ENCODE data around the gene LHFPL3. TPM values are rescaled to one million over a fixed set of nuclear protein-coding genes. Genes with fewer than 3 reads are reported as not detected.

Gene LHFPL3
- total and polyA plus RNA-seq, 2 experiments from 2014 or later = 0.24 TPM; not detected in 1

DNA sequence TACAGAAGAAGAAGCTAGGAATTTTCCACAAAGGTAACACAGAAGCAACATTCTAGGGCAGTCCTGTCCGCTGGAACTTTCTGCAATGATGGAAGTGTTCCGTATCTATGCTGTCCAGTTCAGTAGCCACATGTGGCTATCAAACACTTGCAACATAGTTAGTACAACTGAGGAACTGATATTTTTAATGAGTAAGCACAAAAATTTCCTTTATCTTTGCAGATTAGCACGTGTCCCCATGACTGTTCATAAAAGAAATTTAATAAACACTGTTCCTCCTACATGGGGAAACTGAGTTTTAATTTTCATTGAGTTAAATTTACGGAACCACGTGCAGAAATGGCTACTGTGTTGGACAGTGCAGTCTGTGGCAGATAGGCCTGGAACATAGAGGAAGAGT lies 349.2 kb downstream of the LHFPL3 start (continued):
- TF ChIP-seq REST (IDR thresholded peaks at IDR 0.05; ENCODE audit: unreplicated experiment) (no peak), POLR2AphosphoS5 (IDR thresholded peaks at IDR 0.05; ENCODE audit: low read depth) (no peak), ZNF114 (CRISPR knock-in tag; IDR thresholded peaks at IDR 0.05) (no peak), EZH2 (IDR thresholded peaks at IDR 0.05; ENCODE audit: low read depth, unreplicated experiment) (no peak)

DNA sequence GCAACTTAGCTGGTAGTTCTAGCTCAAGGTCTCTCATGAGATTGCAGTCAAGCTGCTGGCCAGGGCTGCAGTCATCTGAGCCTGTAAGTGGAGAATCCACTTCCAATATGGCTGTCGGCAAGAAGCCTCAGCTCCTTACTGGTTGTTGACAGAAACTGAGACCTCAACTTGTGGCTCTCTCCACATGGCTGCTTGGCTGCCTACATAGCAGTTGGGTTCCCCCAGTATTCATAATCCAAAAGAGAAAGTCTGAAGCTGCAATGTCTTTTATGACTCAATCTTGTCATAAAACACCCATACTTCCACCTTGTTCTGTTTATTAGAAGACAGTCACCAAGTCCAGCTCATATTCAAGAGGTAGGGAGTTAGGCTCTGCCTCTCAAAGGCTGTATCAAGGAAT lies 350.7 kb downstream of the LHFPL3 start:
- H3K4me3 Mint-ChIP-seq = no peak overlapping the region
- no peak for TF ChIP-seq ZNF114 (CRISPR knock-in tag; IDR thresholded peaks at IDR 0.05)
- TF ChIP-seq, protein P1, sequence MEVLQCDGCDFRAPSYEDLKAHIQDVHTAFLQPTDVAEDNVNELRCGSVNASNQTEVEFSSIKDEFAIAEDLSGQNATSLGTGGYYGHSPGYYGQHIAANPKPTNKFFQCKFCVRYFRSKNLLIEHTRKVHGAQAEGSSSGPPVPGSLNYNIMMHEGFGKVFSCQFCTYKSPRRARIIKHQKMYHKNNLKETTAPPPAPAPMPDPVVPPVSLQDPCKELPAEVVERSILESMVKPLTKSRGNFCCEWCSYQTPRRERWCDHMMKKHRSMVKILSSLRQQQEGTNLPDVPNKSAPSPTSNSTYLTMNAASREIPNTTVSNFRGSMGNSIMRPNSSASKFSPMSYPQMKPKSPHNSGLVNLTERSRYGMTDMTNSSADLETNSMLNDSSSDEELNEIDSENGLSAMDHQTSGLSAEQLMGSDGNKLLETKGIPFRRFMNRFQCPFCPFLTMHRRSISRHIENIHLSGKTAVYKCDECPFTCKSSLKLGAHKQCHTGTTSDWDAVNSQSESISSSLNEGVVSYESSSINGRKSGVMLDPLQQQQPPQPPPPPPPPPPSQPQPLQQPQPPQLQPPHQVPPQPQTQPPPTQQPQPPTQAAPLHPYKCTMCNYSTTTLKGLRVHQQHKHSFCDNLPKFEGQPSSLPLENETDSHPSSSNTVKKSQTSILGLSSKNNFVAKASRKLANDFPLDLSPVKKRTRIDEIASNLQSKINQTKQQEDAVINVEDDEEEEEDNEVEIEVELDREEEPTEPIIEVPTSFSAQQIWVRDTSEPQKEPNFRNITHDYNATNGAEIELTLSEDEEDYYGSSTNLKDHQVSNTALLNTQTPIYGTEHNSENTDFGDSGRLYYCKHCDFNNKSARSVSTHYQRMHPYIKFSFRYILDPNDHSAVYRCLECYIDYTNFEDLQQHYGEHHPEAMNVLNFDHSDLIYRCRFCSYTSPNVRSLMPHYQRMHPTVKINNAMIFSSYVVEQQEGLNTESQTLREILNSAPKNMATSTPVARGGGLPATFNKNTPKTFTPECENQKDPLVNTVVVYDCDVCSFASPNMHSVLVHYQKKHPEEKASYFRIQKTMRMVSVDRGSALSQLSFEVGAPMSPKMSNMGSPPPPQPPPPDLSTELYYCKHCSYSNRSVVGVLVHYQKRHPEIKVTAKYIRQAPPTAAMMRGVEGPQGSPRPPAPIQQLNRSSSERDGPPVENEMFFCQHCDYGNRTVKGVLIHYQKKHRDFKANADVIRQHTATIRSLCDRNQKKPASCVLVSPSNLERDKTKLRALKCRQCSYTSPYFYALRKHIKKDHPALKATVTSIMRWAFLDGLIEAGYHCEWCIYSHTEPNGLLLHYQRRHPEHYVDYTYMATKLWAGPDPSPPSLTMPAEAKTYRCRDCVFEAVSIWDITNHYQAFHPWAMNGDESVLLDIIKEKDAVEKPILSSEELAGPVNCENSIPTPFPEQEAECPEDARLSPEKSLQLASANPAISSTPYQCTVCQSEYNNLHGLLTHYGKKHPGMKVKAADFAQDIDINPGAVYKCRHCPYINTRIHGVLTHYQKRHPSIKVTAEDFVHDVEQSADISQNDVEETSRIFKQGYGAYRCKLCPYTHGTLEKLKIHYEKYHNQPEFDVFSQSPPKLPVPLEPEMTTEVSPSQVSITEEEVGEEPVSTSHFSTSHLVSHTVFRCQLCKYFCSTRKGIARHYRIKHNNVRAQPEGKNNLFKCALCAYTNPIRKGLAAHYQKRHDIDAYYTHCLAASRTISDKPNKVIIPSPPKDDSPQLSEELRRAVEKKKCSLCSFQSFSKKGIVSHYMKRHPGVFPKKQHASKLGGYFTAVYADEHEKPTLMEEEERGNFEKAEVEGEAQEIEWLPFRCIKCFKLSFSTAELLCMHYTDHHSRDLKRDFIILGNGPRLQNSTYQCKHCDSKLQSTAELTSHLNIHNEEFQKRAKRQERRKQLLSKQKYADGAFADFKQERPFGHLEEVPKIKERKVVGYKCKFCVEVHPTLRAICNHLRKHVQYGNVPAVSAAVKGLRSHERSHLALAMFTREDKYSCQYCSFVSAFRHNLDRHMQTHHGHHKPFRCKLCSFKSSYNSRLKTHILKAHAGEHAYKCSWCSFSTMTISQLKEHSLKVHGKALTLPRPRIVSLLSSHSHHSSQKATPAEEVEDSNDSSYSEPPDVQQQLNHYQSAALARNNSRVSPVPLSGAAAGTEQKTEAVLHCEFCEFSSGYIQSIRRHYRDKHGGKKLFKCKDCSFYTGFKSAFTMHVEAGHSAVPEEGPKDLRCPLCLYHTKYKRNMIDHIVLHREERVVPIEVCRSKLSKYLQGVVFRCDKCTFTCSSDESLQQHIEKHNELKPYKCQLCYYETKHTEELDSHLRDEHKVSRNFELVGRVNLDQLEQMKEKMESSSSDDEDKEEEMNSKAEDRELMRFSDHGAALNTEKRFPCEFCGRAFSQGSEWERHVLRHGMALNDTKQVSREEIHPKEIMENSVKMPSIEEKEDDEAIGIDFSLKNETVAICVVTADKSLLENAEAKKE (CRISPR knock-in tag; IDR thresholded peaks at IDR 0.05) = no peak
- no peak for TF ChIP-seq ZNF331 (CRISPR knock-in tag; IDR thresholded peaks at IDR 0.05; ENCODE audit: low read depth)

More for the DNA sequence above, 350.7 kb downstream of the LHFPL3 start:
- H3K4me1 ChIP-seq (ENCODE audit: insufficient read depth) = no peaks in the 10 kb centered on the region
- no peak overlapping the region for H2AFZ ChIP-seq
- DNase-seq (ENCODE audit: low spot score) (no peak), ATAC-seq (no peak)
- H3K9me2 ChIP-seq (ENCODE audit: insufficient read depth) = no peaks in the 10 kb centered on the region; the same call in 1 of the 2 replicates
- no peaks in the 10 kb centered on the region for H3K79me2 ChIP-seq (replicated peaks; ENCODE audit: insufficient read depth)
- H3K4me3 ChIP-seq = no peak overlapping the region
- Mint-ChIP-seq H3K36me3 (ENCODE audit: low read depth) (no peaks in the 10 kb centered on the region), H3K4me1 (no peaks in the 10 kb centered on the region), H3K27ac (no peak overlapping the region), H3K27me3 (ENCODE audit: insufficient read depth, low read depth, poor library complexity) (no peaks in the 10 kb centered on the region), H3K9me3 (no peaks in the 10 kb centered on the region)
- no peaks in the 10 kb centered on the region for H4K20me1 ChIP-seq (replicated peaks; ENCODE audit: insufficient read depth)
- H3K27ac ChIP-seq (ENCODE audit: low read depth) = no peak overlapping the region
- no peaks in the 10 kb centered on the region for H3K36me3 ChIP-seq (ENCODE audit: insufficient read depth)
- H3K27me3 ChIP-seq (ENCODE audit: insufficient read depth) = no peaks in the 10 kb centered on the region
- H3K4me2 ChIP-seq = no peak overlapping the region
- H3F3A ChIP-seq (replicated peaks; ENCODE audit: low read depth) = no peaks in the 10 kb centered on the region
